Measurements from ENCODE around the gene CHDH.

DNA sequence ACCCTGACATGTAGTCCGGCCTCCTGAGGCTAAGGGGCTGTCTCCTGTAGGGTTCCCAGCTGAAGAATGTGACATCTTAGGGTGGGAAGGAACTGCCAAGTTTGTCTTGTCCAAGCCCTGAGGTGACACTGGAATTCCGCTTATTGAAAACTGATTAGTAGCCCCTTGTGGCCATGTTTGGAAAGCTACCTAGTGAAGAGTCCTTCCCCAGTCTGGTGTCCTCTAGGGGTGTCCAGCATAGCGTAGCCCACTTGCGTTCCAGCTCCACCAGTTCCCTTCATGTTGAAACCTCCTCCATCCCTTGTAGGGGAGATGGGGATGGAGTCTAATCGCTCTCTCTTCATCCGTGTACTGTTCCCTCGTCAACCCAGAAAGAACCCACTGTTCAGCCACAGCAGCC lies 79.5 kb downstream of the CHDH start:
- TF ChIP-seq CTCF (IDR thresholded peaks at IDR 0.05) = no peak
- no peak for TF ChIP-seq POLR2A (IDR thresholded peaks at IDR 0.05)

All from body of pancreas (tissue), 4 donors.